HepG2 (cell line): ENCODE data around the gene SBNO1. TPM values are rescaled to one million over a fixed set of nuclear protein-coding genes. Genes with fewer than 3 reads are reported as not detected.

Experiments used
- EZH2 ChIP-seq: conservative IDR thresholded peaks from 2 replicates; pipeline ENCODE4 v1.6.1; 2012; ENCODE audit warnings: mild to moderate bottlenecking, low read depth, low read length, moderate library complexity
- TAF1 ChIP-seq: sonication (generic); formaldehyde crosslinking; IDR thresholded peaks from 2 replicates; pipeline ENCODE4 v1.4.0; 2020; ENCODE audit warnings: missing genetic modification reagents
- ZNF142 ChIP-seq: sonication (generic); formaldehyde crosslinking; IDR thresholded peaks from 2 replicates; pipeline ENCODE4 v1.4.0; 2020; ENCODE audit warnings: missing genetic modification reagents
- ZNF326 ChIP-seq: sonication (generic); formaldehyde crosslinking; IDR thresholded peaks from 2 replicates; pipeline ENCODE4 v1.4.0; 2020; ENCODE audit warnings: missing genetic modification reagents, borderline replicate concordance
- ZNF512 ChIP-seq: sonication (generic); formaldehyde crosslinking; IDR thresholded peaks from 2 replicates; pipeline ENCODE4 v1.4.0; 2020; ENCODE audit warnings: mild to moderate bottlenecking, missing genetic modification reagents
- ZNF775 ChIP-seq: sonication (generic); formaldehyde crosslinking; IDR thresholded peaks from 2 replicates; pipeline ENCODE4 v1.4.0; 2020; ENCODE audit warnings: missing genetic modification reagents, mild to moderate bottlenecking, moderate library complexity, borderline replicate concordance
- polyA plus RNA-seq, 8 experiments: library from polyadenylated mRNA; depleted of rRNA in 3 of 8; stranded (reverse) in 7 of 8; unstranded in 1 of 8; fragments of >200 nt; fragmentation: Illumina TruSeq in 4 of 8; extraction: Trizol in 4 of 8; gene quantifications; 2 replicates each; pipeline versions ENCODE4 v1.2.1 to v1.2.3, GENCODE V29; 2011 to 2016; ENCODE audit warnings: low read depth in 4 of 8, missing spikeins in 1 of 8, mixed read lengths in 1 of 8; ENCODE audit not compliant: insufficient read depth in 1 of 8
- total RNA-seq, 5 experiments: library from RNA; depleted of rRNA; stranded (reverse); fragments of >200 nt; fragmentation: Illumina TruSeq; extraction: Trizol; gene quantifications; 2 replicates each; pipeline ENCODE4 v1.2.3, GENCODE V29; 2016; ENCODE audit warnings: low read depth in 1 of 5

The SBNO1 gene
- total and polyA plus RNA-seq, 2 of the 13 experiments (the other 11 are each of a cell fraction or from before 2014, with no cell fraction given): 10.9 to 40.2 TPM

GRCh38 chr12:123305136-123305535 is 59.5 kb downstream of the SBNO1 start (continued):
- no peak for TF ChIP-seq ZNF142 (CRISPR knock-in tag)
- TF ChIP-seq TAF1 (CRISPR knock-in tag): no peak
- no peak for TF ChIP-seq ZNF512 (CRISPR knock-in tag)
- TF ChIP-seq ZNF326 (CRISPR knock-in tag): no peak
- TF ChIP-seq EZH2: no peak
- no peak for TF ChIP-seq ZNF775 (CRISPR knock-in tag)
